GM21737 (cell line): Measurements from ENCODE around the gene ITGB1BP1.
A peak's percentile ranks its signal among the peaks of the same experiment; 100 is the strongest.

Experiments
- ATAC-seq: cut with Tn5 transposase; IDR thresholded peaks from one replicate; pipeline ENCODE4 v1.9.1; 2021; ENCODE audit warnings: mild to moderate bottlenecking, moderate library complexity; ENCODE audit not compliant: unreplicated experiment

Gene ITGB1BP1

DNA sequence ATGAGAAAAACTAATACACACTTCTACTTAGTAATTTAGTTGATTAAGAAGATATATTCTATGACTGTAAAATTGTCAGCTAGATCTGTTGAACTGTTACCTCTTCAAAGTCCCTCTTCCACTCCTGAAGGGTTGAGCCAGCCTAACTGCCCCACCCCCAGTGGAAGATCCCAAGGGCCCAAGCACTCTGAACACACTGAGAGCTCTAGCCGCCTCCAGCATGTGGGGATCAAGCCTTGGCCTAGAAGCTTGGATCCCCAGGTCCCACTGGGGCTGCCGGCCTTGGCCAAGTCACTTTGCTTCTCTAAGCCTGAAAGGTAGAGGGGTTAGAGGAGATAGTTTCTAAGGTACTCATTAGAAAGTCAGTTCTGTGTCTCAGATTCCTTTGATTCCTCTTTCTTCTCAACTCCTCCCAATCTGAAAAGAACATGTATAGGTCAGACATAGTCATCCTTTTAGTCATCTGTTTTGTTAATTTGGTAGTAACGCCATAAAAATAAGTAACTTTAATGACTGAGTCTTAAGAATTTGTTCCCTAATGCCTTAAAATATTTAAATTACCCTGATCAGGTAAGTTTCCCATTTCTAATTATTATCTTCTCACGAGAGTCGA is 5.7 kb upstream of the ITGB1BP1 start:
- ATAC-seq = no peak

DNA sequence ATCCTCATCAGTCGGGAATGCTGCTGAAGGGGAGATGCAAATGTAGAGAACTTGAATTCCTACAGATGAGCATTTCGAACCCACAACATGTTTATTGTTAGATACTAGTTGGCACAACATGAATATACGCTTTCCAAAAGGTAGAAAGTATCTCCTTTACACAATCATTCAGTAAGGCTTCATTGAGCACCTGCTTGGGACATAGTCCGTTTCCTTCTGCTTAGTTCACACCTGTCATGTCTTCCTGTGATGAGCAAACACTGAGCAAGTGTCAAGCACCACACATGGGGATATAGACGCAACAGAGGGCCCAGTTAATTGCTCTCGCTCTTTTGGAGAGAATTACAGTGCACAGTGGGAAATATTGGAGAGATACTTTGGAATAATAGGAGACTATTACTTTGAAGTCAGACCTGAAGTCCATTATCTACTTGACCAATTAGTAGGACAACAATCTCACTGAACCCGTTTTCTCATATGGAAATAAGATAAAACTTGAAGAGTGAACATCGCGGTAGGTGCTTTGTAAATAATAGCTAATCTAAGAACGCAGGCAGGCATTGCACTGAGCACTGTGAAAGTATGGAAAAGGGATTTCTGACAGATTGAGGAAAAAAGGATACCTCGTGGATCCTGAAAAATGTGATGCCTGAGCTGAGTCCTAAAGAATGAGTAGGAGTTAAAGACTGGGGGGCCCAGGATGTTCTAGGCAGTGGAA is 1.3 kb upstream of the ITGB1BP1 start:
- no peak for ATAC-seq

GRCh38 chr2:9423922-9424272 is 569 bp upstream of the ITGB1BP1 start:
- peak; percentile 18 for ATAC-seq

DNA sequence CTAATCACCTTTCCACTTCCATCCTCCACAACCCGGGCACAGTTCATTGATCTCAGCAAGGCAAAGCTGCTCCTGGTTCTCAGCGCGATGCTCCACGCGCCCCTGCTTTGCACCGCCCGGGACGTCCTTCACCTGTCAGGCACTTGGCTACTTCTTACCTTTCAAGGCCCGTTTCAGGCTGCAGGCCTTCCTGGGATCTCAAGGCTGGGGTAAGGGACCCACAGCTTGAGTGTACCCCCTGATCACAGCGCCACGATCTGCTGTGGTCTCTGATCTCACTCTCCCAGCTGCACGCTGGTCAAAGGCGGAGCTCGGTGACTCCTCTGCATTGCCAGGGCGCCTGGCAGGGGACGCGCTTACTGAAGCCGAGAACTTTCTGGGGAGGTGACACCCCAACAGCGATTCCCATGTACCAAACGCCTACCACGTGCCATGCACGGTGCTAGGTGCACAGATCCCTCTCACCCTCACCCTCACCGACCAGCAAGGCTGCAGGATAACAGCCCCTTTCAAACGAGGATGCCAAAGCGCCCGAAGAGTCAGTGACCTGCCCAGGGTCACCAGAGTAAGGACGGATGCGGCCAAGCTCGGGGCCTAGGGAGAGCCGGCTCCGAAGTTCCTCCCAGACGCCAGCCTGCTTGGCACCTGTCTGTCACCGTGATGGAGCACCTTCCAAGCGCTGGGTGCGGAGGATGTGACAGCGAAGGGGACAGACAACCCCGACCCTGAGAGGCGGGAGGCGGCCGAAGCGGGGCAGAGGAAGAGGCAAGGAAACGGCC is 818 bp downstream of the ITGB1BP1 start:
- peak; percentile 18 for ATAC-seq

GRCh38 chr2:9420495-9420894 is 2.8 kb downstream of the ITGB1BP1 start:
- no peak for ATAC-seq

DNA sequence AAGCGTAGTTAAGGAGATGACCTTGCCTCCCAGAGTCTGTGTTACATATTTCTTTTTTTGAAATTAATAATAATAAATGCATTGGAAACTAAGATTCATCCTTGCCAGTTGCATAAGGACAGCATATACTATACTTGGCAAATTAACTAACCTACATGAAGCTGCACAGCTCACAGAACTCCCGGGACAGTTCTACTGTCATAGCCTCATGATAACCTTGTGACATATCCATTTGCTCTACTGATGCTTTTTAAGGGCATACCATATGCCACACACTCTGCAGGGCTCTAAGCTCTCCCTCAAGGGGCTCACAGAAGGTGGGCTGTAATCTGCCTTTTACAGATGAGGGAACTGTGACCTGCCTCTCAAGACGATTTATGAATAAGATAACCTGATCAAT is 3.8 kb downstream of the ITGB1BP1 start:
- no peak for ATAC-seq

GRCh38 chr2:9418746-9419145 is 4.6 kb downstream of the ITGB1BP1 start:
- no peak for ATAC-seq

DNA sequence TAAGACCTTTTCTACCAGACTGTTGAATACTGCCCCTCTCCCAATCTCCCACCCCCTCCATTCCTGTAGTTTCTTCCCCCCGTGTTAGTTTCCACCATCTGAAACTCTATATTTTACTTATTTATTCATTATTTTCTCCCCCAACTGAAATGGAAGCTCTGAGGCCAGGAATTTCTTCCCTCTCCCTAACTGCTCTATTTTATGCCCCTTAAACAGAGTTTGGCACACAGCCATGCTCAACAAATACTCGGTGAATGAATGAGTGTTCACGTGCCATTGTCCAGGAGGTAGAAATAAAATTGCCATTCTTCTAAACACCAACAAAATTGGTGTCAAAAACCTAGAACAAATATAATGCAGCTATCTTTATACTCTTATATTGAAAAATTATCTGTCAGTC is 5.6 kb downstream of the ITGB1BP1 start:
- ATAC-seq = no peak

GRCh38 chr2:9416962-9417316 is 6.4 kb downstream of the ITGB1BP1 start:
- ATAC-seq = no peak

DNA sequence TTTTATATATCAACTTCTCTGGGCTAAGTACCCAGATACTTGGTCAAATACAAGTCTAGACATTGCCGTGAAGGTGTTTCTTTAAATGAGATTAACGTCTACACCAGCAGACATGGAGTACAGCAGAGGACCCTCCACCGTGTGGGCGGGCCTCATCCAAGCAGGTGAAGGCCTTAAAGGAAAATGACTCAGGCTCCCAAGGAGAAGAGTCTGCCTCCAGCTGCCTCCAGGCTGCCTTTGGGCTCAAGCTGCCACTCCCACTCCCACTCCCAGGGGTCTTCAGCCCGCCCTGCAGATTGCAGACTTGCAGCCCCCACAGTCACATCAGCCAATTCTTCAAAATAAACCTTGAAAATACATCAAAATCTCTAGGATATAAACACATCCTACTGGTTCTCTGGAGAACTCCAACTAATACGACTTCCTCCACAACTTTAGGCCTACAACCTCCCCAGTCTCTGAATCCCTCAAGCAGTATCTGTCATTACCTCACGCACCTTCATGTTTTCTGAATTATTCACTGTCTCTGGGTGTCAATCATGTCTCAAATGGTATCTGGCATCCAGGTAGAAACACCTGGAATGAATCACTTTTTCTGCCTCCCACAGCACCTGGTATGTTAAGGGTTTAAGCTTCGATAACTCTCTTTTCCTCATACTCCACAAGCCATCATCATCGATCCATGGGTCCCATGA is 6.9 kb downstream of the ITGB1BP1 start:
- no peak for ATAC-seq

- ATAC-seq = no peak
These were observed 7.7 kb downstream of the ITGB1BP1 start for GRCh38 chr2:9415516-9416169.

GRCh38 chr2:9412781-9413180 is 10.5 kb downstream of the ITGB1BP1 start:
- no peak for ATAC-seq

GRCh38 chr2:9410108-9410507 is 13.2 kb downstream of the ITGB1BP1 start:
- ATAC-seq = no peak

DNA sequence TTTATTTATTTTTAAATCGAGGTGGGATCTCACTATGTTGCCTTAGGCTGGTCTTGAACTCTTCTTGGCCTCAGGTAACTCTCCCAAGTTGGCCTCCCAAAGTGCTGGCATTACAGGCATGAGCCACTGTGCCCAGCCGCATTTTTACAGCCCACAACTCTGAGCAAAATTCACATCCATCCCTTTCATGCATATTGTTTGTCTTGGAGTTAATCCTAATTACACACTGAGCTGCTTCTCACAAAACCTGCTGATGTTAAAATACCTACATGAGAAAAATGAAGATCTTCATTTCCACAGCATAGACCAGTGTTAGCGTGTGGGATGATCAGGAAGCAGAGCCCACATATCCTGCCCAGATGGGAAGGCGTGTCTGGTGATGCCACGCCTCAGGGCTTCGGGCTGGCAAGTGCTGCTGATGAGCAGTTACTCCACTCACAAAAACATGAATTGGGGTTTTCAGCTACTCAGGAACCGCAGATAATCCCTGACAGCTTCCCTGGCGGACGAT is 14.6 kb downstream of the ITGB1BP1 start:
- no peak for ATAC-seq

GRCh38 chr2:9407363-9407811 is 15.9 kb downstream of the ITGB1BP1 start:
- no peak for ATAC-seq

DNA sequence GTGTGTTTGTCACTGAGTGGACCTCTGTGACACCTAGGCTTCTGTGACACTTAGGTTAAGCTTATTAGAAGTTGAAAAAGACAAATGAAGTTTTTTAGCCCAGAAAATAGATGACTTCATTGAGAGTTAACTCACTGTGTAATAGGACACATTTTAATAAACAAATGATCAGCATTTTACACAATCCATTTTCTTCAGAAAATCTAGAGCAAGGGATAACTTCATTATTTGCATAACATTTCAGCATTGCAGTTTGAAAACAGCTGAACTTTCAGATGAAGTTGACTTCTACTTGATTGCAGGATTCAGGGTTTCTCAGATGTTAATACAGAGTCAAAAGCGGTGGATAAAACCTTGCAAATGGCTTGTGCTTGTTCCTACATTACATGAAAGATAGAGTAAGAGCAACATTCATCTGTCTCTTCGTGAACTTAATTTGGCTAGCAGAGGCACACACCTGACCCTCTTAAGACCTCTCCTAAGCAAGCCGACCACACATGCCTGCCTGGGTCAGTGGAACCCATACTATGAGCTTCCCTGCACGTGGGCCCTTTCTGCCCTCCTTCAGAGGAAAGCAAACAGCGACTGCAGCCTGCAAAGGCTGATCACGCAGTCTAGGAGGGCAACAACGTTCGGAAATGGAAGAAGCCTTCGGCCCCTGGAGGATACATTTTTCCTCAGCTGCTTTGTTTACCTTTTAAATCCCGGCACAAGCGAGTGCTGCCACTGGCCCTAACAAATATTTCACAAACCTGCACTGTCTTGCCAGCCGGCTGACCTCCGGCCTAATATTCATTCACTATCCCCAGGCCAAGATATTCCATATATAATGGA is 16.6 kb downstream of the ITGB1BP1 start:
- no peak for ATAC-seq

DNA sequence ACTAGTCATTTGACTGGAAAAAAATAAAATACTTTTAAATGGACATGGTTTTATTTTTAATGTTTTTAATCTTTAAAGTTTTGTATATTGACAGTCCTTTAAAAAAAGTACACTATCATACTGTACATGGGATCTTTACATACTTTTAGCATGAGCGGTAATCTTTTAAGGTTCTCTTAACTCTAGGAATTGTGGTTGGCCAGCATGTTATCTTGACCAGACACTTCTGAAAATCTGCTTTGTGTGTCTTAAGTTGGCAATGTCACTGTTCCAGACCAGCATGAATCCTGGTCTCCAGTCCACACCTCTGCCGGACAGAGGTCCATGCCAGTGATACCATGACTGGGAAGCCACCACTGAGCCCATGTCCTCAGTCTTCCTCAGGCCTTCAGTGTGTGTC is 17.7 kb downstream of the ITGB1BP1 start:
- ATAC-seq = no peak

DNA sequence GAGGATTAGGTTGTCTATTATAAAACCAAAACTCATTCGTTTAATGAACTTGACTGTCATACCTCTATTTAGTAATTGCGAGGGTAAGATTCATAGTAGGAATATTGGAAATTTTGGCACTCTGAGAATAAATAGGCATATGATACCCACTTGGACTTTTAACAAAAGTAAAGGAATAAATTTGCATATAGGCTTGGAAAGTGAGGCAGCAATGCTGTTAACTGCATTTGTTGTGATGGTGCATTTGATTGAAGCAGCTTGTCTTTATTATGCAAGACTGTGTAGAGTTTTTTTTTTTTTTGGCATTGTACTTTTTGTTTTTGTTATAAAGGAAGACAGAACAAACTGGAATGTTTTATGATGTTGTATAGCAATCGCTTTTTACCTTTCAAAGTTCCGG is 18.9 kb downstream of the ITGB1BP1 start:
- ATAC-seq = no peak

DNA sequence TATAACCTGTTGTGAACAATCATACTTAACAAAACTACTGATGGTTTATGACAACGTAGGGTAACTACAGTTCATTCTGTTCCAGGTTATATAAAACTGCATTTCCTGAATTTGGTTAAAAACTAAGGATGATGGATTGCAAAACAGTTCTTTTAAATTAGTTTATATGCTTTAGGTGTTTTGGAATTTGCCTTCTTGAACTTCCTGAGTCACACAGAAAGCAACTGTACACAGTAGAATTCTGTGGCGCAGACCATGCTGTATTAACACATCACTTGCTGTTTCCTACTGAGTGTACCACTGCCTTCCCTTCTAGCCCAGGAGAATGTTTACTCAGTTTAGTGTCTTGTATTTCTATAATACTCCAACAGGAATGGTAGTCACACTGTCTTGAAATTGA is 19.4 kb downstream of the ITGB1BP1 start:
- ATAC-seq = no peak
